ENCODE results near the gene C1QTNF12. TPM values are rescaled to one million over a fixed set of nuclear protein-coding genes. Genes with fewer than 3 reads are reported as not detected.

The C1QTNF12 gene
- total RNA-seq, 4 donors from 2014 or later = 1.1 to 2.3 (median 1.4) TPM; not detected in 1

DNA sequence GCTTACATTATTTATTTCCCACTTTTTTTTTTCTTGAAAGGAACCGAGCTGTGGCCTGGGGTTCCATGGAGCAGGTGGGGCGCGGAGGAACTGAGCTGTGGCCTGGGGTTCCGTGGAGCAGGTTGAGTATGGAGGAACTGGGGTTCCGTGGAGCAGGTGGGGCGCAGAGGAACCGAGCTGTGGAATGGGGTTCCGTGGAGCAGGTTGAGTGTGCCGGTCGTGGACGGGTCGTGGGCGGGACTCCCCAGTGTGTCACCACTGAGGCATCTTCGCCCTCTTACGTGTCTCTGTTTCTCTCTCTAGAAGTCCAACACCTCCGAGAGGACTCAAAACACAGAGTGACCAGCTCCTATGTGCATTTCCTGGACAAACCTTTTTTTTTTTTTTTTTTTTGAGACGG is 32.5 kb upstream of the C1QTNF12 start:
- TF ChIP-seq, protein P1, sequence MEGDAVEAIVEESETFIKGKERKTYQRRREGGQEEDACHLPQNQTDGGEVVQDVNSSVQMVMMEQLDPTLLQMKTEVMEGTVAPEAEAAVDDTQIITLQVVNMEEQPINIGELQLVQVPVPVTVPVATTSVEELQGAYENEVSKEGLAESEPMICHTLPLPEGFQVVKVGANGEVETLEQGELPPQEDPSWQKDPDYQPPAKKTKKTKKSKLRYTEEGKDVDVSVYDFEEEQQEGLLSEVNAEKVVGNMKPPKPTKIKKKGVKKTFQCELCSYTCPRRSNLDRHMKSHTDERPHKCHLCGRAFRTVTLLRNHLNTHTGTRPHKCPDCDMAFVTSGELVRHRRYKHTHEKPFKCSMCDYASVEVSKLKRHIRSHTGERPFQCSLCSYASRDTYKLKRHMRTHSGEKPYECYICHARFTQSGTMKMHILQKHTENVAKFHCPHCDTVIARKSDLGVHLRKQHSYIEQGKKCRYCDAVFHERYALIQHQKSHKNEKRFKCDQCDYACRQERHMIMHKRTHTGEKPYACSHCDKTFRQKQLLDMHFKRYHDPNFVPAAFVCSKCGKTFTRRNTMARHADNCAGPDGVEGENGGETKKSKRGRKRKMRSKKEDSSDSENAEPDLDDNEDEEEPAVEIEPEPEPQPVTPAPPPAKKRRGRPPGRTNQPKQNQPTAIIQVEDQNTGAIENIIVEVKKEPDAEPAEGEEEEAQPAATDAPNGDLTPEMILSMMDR (IDR thresholded peaks at IDR 0.05; ENCODE audit: low read depth) = no peak

DNA sequence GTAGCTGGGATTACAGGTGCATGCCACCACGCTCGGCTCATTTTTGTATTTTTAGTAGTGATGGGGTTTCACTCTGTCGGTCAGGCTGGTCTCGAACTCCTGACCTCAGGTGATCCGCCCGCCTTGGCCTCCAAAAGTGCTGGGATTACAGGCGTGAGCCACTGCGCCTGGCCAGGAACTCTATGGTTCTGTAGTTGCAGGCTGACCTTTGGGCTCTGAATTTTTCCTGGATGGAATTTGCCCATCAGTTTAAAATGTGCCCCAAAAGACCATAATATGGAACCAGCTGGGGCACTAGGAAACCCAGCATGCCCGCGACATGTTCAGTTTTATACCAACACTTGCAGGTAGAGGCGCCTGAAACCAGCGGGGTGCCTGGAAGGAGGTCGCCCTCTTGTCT is 32.1 kb upstream of the C1QTNF12 start:
- TF ChIP-seq, protein P1 (IDR thresholded peaks at IDR 0.05; ENCODE audit: low read depth) = no peak

DNA sequence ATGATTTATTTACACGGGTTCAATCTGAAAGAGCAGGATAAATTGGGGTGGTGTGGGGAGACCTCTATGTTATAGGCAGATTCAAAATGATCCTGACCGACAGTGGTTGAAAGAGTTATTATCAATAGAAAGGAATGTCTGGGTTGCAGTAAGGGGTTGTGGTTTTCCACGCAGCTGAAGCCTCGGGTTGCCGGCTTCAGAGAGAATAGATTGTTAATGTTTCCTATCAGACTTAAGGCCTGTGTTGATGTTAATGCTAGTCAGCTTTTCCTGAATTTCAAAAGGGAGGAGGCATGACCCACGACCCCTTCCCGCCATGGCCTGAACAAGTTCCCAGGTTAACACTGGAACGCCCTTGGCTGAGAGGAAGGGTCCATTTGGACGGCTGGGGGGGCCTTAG is 29.3 kb upstream of the C1QTNF12 start:
- TF ChIP-seq, protein P1 (IDR thresholded peaks at IDR 0.05; ENCODE audit: low read depth) = no peak

DNA sequence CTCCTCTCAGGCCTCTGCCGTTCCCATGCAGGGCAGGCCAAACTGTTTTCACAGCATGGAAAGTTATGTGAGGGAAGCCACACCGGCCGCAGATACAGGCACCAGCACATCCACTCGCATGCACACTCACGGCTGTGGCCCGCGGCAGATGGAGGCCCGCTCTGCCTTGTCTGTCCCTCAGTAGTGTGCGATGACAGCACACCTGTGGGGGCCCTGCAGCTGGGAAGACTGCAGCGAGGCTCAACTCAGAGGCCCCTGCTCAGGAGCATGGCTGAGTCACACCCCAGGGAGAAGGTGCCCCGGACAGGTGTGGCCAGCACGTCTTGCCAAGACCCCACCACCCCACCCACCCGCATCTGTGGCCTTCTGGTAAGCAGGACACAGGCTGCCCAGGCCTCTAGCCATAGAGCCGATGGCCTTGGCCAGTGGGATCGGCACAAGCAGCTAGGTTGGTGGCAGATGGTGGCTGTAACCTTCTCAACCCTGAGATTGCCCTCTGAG is 28.5 kb upstream of the C1QTNF12 start:
- TF ChIP-seq, protein P1 (IDR thresholded peaks at IDR 0.05; ENCODE audit: low read depth) = no peak

DNA sequence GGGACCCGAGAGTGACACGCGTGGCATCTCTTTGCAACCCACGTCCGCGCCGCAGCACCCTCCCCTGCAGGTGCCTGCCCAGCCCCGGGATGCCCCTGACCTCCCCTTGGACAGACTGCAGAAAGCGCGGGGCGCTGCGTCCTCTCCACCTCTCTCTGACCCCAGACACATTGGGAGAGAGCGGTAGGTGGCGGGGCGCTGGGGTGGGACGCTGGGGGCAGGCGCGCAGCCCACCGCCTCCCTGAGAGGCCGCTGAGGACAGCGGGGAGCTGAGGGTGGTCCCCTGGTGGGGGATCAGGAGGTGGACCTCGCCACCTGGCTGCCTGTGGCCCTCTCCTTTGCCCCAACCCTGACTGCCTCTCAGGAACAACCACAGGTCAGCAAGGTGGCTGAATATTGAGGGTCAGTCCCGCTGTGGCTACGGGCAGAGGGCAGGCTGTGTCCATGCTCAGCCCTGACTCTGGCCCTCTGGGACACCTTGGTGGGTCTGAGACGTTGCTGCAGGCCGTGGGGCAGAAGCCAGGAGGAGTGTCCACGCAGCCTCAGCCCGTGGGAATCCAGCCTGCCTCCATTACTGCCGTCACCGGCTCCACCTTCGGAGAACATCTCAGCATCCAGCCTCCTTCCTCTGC is 27.9 kb upstream of the C1QTNF12 start:
- TF ChIP-seq, protein P1 (IDR thresholded peaks at IDR 0.05; ENCODE audit: low read depth) = no peak

DNA sequence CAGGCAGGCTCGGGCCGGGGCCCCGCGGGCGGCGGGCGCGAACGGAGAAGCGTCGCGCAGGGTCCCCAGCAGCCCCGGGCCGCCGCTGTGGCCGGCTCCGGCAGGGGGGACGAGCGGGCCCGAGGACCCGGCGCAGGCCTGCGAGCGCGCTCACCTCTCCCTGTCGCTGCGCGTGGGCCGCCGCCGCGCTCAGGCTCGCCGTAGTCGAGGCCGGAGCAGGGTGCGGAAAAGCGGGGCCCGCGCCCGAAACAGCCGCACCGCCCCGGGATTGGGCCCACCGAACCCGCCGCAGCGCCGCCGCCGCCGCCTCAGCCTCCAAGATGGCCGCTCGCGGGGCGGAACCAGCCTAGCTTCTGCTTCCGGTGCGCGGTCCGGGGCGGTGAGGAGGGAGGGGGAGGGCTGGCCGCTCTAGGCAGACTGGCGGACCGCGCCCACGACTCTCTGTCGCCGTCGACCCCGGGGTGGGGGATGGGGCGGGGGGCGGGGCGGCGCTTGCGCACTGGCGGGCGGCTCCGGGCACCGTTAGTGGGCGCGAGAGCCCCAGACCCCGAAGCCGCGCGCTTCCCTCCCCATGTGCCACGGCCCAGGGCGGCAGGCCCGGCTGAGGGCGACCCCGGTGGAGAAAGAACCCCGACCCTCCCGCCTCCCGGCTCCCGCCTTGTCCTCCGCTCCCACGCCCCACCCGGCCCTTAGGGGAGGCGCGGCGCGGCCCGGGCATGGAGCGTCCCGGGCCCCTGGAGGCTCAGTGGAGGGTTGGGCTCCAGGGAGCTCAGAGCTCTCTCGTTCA is 27.2 kb upstream of the C1QTNF12 start, which contains the start of gene UBE2J2:
UBE2J2 (minus strand) TSS at position 343 of the 787 bp plus-strand sequence. CDS start 5,862 bp downstream, outside the sequence.
- TF ChIP-seq, protein P1 (IDR thresholded peaks at IDR 0.05; ENCODE audit: low read depth) = no peak

DNA sequence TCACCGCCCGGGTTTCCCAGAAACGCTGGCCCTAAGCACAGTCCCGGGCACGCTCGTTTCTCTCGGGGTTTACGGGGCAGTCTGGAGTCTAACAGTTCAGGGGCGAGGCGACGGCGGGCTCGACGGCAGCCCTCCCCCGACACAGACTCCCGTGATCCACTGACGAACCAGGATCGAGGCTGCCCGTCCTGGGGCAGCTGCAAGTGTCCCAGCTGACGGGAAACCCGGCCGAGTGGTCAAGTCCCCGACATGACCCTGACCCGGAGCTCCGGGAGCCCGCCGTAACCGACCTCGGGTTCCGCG is 26.6 kb upstream of the C1QTNF12 start:
- TF ChIP-seq, protein P1 (IDR thresholded peaks at IDR 0.05; ENCODE audit: low read depth) = no peak

Data from subcutaneous adipose tissue (tissue), 4 donors.